Eye (tissue), 1 donor: ENCODE data around the gene MBP.
A peak's percentile ranks its signal among the peaks of the same experiment; 100 is the strongest.

Source experiments
- DNase-seq: peaks from one replicate; pipeline ENCODE4 v3.0.0-alpha.2; 2015

MBP gene

GRCh38 chr18:77133051-77133834 lies 660 bp upstream of the MBP start:
- DNase-seq: peak; percentile 44

GRCh38 chr18:77131652-77132368 lies 773 bp downstream of the MBP start:
- no peak for DNase-seq

- DNase-seq: peak; percentile 53
These were observed 1.4 kb downstream of the MBP start for GRCh38 chr18:77131100-77131651.

- no peak for DNase-seq
These were observed 2.1 kb downstream of the MBP start for GRCh38 chr18:77130229-77131099.

DNA sequence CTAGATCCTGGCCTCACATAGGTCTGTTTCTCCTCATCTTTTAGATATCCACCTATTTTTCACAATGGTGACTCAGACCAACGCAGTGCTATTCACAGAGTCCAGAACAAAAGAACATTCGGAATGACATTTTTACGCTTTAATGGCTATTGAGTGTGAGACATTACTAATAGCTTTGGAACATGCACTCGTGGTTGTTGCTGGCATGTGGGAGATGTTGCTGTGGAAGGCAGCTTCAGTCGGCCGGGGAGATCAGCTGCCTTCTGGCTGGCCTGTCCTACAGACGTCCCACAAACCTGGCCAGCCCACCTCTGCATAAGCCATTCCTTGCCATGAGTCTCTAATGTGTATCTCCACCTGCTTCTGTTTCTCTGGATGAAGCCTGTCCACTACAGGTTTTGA lies 3.4 kb downstream of the MBP start:
- DNase-seq: no peak

GRCh38 chr18:77127769-77128671 lies 4.6 kb downstream of the MBP start:
- DNase-seq: peak; percentile 45

- DNase-seq: no peak
These were observed 8.1 kb downstream of the MBP start for GRCh38 chr18:77124452-77124922.

DNA sequence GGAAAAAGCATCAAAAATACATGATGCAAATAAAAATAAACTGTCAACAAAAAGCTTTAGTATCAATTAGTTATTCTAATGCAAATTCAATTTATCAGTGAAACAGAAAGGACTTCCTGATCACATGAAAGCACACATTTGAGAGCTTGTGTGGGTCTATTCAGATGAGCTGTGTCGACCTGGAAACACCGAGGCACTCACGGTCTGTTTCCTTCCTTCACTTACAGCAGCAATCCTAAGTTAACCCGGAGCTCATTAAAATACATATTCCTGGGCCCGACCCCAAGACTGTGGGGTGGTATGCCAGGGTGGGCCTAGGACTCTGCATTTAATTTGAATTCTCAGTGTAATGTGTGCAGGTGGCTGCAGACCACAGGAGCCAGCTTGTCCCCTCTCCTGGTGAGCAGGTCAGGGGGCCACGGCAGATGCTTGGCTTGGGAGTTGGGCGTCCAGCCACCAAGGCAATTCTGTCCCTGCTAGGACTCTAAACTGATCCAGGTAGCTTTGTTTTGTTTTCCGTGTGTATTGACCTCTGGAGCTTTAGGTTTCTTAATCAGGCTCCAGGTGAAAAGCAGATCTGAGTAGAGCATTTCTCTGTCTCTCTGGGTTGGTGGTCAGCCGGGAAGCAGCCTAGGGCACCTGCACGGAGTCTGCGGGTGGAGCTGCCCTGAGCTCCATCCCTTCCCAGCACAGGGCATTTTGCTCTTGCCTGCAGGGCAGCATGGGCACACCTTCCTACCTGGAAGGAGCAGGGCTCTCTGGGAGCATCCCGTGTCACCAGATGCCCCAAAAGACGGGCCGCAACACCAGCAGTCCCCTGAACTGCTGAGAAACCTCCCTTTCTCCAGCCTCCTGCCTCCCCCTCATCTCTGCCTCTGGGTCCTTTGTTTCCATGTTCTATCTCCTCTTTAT lies 9.0 kb downstream of the MBP start:
- DNase-seq: no peak

GRCh38 chr18:77121523-77121922 lies 11.1 kb downstream of the MBP start:
- no peak for DNase-seq

DNA sequence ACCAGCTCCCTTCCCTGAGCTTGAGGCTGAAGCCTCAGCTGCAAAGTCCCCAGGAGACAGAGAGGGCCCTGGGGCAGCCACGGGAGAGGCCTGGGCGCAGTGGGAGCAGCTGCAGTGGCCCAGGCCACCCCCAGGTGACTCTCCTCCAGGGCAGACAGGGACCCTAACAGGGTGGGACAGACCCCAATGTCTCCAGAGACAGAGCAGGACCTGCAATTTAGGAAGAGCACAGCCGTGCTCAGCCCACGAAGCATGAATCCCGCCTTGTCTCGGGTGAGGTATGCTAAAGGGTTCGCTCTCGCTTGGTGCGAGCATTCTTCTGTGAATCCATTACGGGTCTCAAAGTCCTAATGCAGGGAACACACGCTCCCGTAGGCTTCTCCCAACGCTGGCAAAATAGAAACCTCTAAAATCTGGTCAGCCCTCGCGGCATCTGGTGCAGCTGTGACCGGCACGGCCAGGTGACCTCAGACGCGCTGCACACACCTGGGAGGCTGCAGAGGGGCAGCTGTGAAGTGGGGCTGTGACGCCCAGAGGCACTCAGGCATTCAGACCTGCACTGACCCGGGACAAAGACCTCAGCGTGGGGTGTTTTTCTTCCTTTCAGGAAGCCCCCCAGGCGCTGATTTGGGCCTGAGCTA lies 12.6 kb downstream of the MBP start:
- no peak for DNase-seq

GRCh38 chr18:77119101-77119850 lies 13.3 kb downstream of the MBP start:
- no peak for DNase-seq

DNA sequence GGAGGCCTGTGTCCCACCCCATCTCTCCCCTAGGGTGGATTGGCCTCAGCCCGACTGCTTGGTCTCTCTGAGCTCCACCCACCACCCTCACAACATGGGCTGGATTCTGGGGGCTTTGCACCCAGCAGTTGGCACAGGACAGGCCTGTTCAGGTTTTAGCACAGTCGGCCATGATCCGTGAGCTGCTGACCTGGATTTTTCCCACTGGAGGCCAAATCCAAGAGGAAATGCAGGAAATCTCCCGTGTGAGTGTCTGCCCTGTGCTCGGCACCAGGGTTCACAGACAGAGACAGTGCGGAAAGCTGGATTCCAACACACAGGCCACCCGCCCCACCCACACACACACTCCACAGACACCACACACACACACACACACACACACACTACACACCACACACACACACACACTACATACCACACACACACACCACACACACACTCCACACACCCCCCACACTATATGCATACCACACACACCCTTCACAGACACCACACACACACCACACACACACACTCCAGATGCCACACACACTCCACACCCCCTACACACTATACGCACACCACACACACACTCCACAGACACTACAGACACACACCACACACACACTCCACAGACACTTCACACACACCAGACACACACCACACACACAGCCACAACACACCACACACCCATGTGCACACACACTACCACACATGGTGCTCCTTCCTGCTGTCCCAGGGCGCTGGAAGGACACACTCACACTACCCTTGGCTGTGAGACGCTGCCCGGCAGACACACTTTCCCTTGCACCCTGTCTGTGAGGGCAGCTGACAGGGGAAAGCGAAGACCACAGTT lies 14.1 kb downstream of the MBP start:
- no peak for DNase-seq

DNA sequence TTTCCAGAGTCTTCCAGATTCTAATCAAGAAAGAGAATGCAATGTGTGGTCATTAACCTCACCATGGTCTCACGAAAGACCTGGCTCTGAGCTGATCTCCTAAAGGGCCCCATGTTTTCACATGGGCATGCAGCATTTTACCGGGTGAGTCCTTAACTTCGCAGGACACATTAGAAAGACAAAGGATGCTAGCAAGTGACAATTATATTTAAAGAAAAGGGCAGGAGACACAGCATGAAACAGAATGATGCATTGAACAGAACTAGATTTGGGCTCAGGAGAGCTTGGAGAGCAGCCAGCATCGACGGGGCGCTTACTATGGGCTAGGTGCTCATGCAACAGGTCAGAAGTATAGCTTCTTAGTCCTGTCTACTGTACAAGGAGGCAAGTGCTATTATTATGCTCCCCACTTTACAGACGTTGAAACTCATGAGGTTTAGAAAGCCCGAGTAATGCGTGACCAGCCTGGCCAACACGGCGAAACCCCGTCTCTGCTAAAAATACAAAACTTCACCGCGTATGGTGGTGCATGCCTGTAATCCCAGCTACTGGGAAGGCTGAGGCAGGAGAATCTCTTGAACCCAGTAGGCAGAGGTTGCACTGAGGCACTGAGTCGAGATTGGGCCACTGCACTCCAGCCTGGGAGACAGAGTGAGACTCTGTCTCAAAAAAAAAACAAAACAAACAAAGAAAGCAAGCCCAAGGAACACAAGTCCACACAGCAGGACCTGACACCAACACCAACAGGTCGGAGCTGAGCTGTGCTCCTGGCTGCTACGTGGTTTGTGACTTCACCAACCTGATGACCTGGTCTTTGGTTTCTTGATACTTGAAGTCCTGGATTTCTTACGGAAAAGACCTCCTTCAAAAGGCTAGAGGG lies 16.1 kb downstream of the MBP start:
- DNase-seq: no peak

GRCh38 chr18:77115192-77115953 lies 17.2 kb downstream of the MBP start:
- DNase-seq: no peak

- DNase-seq: peak; percentile 48
These were observed 18.0 kb downstream of the MBP start for GRCh38 chr18:77114415-77115191.

GRCh38 chr18:77114152-77114414 lies 18.5 kb downstream of the MBP start:
- no peak for DNase-seq
